PC-3 (cell line): ENCODE data around the gene PSMB10. TPM values are rescaled to one million over a fixed set of nuclear protein-coding genes. Genes with fewer than 3 reads are reported as not detected.

Experiments
- ATAC-seq: fragments of 200-7000 bp; cut with Tn5 transposase; 2 replicates; pipeline ENCODE4 v1.9.1; 2020; ENCODE audit warnings: mild to moderate bottlenecking, moderate library complexity
- BruUV-seq: library from RNA; stranded (reverse); fragments of 400-500 nt; replicated peaks from 2 replicates; lab custom pipeline; 2021; lab: Mats Ljungman, UMichigan
- CTCF ChIA-PET: fragments of 300-600 bp; sonication (Branson Sonifier 250); formaldehyde crosslinking; loops from one replicate; lab custom pipeline; 2022; ENCODE audit warnings: antibody characterized with exemption; lab: Charles Lee
- POLR2A ChIA-PET: fragments of 300-600 bp; sonication (Branson Sonifier 250); formaldehyde crosslinking; loops from one replicate; lab custom pipeline; 2022; ENCODE audit warnings: antibody characterized with exemption; ENCODE audit not compliant: unreplicated experiment; lab: Charles Lee
- DNase-seq: peaks from one replicate; pipeline ENCODE4 v3.0.0-alpha.2; 2015
- H2AFZ ChIP-seq: fragments of 300-600 bp; sonication (generic); 2 replicates; pipeline ENCODE4 v1.6.0; 2016; ENCODE audit warnings: antibody characterized with exemption, low read length
- H3F3A ChIP-seq: fragments of 300-600 bp; sonication (generic); one replicate; pipeline ENCODE4 v1.6.0; 2017; ENCODE audit warnings: antibody characterized with exemption, low read length, control low read depth, mild to moderate bottlenecking; ENCODE audit not compliant: unreplicated experiment
- H3K27ac ChIP-seq: fragments of 300-600 bp; sonication (generic); 2 replicates; pipeline ENCODE4 v1.5.1; 2016; ENCODE audit warnings: mild to moderate bottlenecking, low read length
- H3K27me3 ChIP-seq: fragments of 300-600 bp; sonication (generic); 2 replicates; pipeline ENCODE4 v1.6.1; 2016; ENCODE audit warnings: low read length, mixed read lengths
- H3K36me3 ChIP-seq: fragments of 300-600 bp; sonication (generic); 2 replicates; pipeline ENCODE4 v1.6.1; 2016; ENCODE audit warnings: low read depth, mixed run types, low read length, mixed read lengths
- H3K4me1 ChIP-seq: fragments of 300-600 bp; sonication (generic); 2 replicates; pipeline ENCODE4 v1.5.1; 2016; ENCODE audit warnings: low read length; ENCODE audit not compliant: insufficient read depth
- H3K4me2 ChIP-seq: fragments of 300-600 bp; sonication (generic); 2 replicates; pipeline ENCODE4 v1.6.0; 2016; ENCODE audit warnings: low read length
- H3K4me3 ChIP-seq: fragments of 300-600 bp; sonication (generic); 2 replicates; pipeline ENCODE4 v1.5.1; 2016; ENCODE audit warnings: mild to moderate bottlenecking, low read length, mixed read lengths
- H3K79me2 ChIP-seq: fragments of 300-600 bp; sonication (generic); 2 replicates; pipeline ENCODE4 v1.6.1; 2017; ENCODE audit warnings: low read length, mixed read lengths
- H3K9ac ChIP-seq: fragments of 300-600 bp; sonication (generic); 2 replicates; pipeline ENCODE4 v1.6.0; 2016; ENCODE audit warnings: mild to moderate bottlenecking, low read length
- H3K9me2 ChIP-seq: fragments of 300-600 bp; sonication (generic); replicated peaks from 2 replicates; pipeline ENCODE4 v1.6.1; 2016; ENCODE audit warnings: mixed run types, low read length, mixed read lengths
- H3K9me3 ChIP-seq: fragments of 300-600 bp; sonication (generic); 2 replicates; pipeline ENCODE4 v1.6.1; 2016; ENCODE audit warnings: low read length, mixed read lengths
- H4K20me1 ChIP-seq: fragments of 300-600 bp; sonication (generic); 2 replicates; pipeline ENCODE4 v1.6.1; 2016; ENCODE audit warnings: low read length, mixed read lengths
- EZH2 ChIP-seq: fragments of 300-600 bp; sonication (generic); IDR thresholded peaks from one replicate; pipeline ENCODE4 v1.6.1; 2017; ENCODE audit warnings: antibody characterized with exemption, mild to moderate bottlenecking, low read length; ENCODE audit not compliant: unreplicated experiment
- EZH2phosphoT487 ChIP-seq: fragments of 300-600 bp; sonication (generic); IDR thresholded peaks from 2 replicates; pipeline ENCODE4 v1.6.1; 2018; ENCODE audit warnings: mild to moderate bottlenecking, antibody characterized with exemption, low read length, borderline replicate concordance
- intact Hi-C: fragments of 100-400 bp; cut with micrococcal nuclease; formaldehyde crosslinking; loops from 2 replicates; pipeline ENCODE4 v1.9.0; 2023
- total RNA-seq: library from RNA; depleted of rRNA; stranded (reverse); fragments of >200 nt; gene quantifications from 2 replicates; pipeline ENCODE4 v1.2.3, GENCODE V29; 2014
- TF ChIP-seq, protein P1 (sequence below): fragments of 300-600 bp; sonication (generic); conservative IDR thresholded peaks from 2 replicates; pipeline ENCODE4 v1.5.1; 2017; ENCODE audit warnings: antibody characterized with exemption, low read depth, mild to moderate bottlenecking, low read length

Gene PSMB10
- total RNA-seq, 1 experiment from 2014 or later: 52.0 TPM

DNA sequence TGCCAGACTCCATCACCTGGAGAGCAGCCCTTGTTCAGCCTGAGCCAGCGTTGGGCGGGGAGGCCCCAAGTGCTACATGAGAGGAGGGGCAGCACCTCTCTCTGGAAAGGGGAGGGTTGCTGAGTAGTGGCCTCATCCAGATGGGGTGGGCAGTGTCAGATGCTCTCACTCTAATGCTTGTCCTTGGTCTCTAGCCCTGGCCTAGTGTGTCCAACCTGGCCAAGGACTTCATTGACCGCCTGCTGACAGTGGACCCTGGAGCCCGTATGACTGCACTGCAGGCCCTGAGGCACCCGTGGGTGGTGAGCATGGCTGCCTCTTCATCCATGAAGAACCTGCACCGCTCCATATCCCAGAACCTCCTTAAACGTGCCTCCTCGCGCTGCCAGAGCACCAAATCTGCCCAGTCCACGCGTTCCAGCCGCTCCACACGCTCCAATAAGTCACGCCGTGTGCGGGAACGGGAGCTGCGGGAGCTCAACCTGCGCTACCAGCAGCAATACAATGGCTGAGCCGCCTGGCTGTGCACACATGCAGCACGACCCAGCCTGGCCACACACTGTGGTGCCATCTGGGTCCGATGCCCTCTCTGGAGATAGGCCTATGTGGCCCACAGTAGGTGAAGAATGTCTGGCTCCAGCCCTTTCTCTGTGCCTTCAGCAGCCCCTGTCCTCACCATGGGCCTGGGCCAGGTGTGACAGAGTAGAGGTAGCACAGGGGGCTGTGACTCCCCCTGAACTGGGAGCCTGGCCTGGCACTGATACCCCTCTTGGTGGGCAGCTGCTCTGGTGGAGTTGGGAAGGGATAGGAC is 9.3 kb downstream of the PSMB10 start:
- Histone ChIP-seq H3K36me3 (no peaks in the 10 kb centered on the region), H4K20me1 (no peaks in the 10 kb centered on the region), H3K4me3 (no peak overlapping the region), H3F3A (no peaks in the 10 kb centered on the region), H3K4me2 (no peak overlapping the region), H3K9ac (no peak overlapping the region), H3K9me2 (no peaks in the 10 kb centered on the region), H3K79me2 (no peaks in the 10 kb centered on the region), H3K4me1 (peaks cover 18% of the 10 kb centered on the region), H2AFZ (no peak overlapping the region), H3K9me3 (no peaks in the 10 kb centered on the region), H3K27ac (peak overlapping the region; percentile 77), H3K27me3 (no peaks in the 10 kb centered on the region)
- intact Hi-C loops: loop anchor here (5.0 kb wide), 1 partner anchor 85 kb away; the partner anchor contains the start of gene THAP11
- ChIA-PET CTCF (no interaction called here), POLR2A (no interaction called here)
- DNase-seq (no peak), ATAC-seq (no peak)
- no TSS peak for BruUV-seq
- TF ChIP-seq, protein P1, sequence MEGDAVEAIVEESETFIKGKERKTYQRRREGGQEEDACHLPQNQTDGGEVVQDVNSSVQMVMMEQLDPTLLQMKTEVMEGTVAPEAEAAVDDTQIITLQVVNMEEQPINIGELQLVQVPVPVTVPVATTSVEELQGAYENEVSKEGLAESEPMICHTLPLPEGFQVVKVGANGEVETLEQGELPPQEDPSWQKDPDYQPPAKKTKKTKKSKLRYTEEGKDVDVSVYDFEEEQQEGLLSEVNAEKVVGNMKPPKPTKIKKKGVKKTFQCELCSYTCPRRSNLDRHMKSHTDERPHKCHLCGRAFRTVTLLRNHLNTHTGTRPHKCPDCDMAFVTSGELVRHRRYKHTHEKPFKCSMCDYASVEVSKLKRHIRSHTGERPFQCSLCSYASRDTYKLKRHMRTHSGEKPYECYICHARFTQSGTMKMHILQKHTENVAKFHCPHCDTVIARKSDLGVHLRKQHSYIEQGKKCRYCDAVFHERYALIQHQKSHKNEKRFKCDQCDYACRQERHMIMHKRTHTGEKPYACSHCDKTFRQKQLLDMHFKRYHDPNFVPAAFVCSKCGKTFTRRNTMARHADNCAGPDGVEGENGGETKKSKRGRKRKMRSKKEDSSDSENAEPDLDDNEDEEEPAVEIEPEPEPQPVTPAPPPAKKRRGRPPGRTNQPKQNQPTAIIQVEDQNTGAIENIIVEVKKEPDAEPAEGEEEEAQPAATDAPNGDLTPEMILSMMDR: no peak
- TF ChIP-seq EZH2phosphoT487: no peak
- no peak for TF ChIP-seq EZH2

DNA sequence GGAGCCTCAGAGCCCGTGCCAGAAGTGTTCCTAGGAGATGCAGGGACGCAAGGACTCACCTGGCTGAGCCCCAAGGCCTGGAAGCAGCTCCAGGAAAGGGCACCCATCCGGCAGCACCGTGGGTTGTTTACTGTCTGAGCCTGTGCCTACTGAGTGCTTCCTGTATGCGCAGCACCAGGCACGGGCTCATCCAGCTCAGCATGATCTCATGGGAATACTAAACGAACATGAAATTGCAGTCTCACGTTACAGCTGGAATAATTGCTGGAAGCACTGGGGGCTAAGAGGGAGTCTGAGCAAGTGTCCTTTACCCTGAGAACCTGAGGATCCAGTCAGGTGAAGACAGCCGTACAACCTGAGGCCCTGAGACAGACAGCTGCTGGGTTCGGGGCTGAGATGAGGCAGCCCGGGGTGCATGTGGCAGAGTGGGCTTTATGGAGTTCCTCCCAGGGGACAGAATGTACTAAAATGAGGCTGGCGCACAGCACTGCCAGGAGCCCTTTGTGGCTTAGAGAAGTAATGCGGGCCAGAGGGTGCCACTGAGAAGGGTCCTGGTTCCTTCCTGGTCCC is 10.4 kb downstream of the PSMB10 start:
- CTCF ChIA-PET: interaction anchor here (0.7 to 1.3 kb wide), 2 partner anchors 10 to 42 kb away, joined by 5 to 7 read pairs; partner anchors contain the start of gene PSMB10

More for the DNA sequence above, 10.4 kb downstream of the PSMB10 start:
- Histone ChIP-seq H3K9me2 (no peaks in the 10 kb centered on the region), H3K79me2 (no peaks in the 10 kb centered on the region), H2AFZ (no peak overlapping the region), H3K36me3 (no peaks in the 10 kb centered on the region), H3K9ac (0 out of 2 replicates have a peak overlapping the region, but pooled peaks have one; percentile 15), H3K27ac (peak overlapping the region; percentile 77), H3K4me3 (no peak overlapping the region), H4K20me1 (no peaks in the 10 kb centered on the region), H3K4me2 (peak overlapping the region; percentile 47), H3F3A (no peaks in the 10 kb centered on the region), H3K9me3 (no peaks in the 10 kb centered on the region), H3K27me3 (no peaks in the 10 kb centered on the region), H3K4me1 (peaks cover 18% of the 10 kb centered on the region)
- BruUV-seq: no TSS peak
- no peak for TF ChIP-seq EZH2
- no peak for TF ChIP-seq EZH2phosphoT487
- TF ChIP-seq, protein P1: no peak; the same call in 1 of the 2 replicates
- intact Hi-C loops: loop anchor here (5.0 kb wide), 1 partner anchor 84 kb away; the partner anchor contains the start of gene THAP11
- DNase-seq: peak; percentile 73
- peak; percentile 92 for ATAC-seq
- POLR2A ChIA-PET: interaction anchor here (0.6 kb wide), 1 partner anchor 97 kb away, joined by 3 read pairs; the partner anchor contains the start of genes DDX28 and DUS2
